Measurements from ENCODE around the gene OR1E1.
"Not testable (repeated sequence)": the region's sequence is repeated elsewhere in the genome, so short reads cannot be mapped to it uniquely, and the experiment has no call there.

Gene OR1E1

GRCh38 chr17:3415610-3416009, 17.4 kb upstream of the OR1E1 start:
- no peak for TF ChIP-seq CTCF (IDR thresholded peaks at IDR 0.05; ENCODE audit: extremely low read depth, insufficient read depth, missing control alignments)
- no peak for DNase-seq (ENCODE audit: low spot score)
- in situ Hi-C loops (cut with MboI; ENCODE audit: low pct_unique_long_range_greater_than_20kb, low sequenced_read_pairs, unreplicated experiment): no loop called here

- in situ Hi-C loops (cut with MboI; ENCODE audit: low pct_unique_long_range_greater_than_20kb, low sequenced_read_pairs, unreplicated experiment); DNase-seq (ENCODE audit: low spot score): not testable (repeated sequence)
These were observed 14.0 kb upstream of the OR1E1 start for GRCh38 chr17:3412216-3412615.

GRCh38 chr17:3411070-3411469, 12.9 kb upstream of the OR1E1 start, which contains the start of gene OR3A3:
Gene OR3A3, plus strand, starts transcription at chr17:3411370.
- in situ Hi-C loops (cut with MboI; ENCODE audit: low pct_unique_long_range_greater_than_20kb, low sequenced_read_pairs, unreplicated experiment): no loop called here
- DNase-seq (ENCODE audit: low spot score): no peak
- no peak for TF ChIP-seq CTCF (IDR thresholded peaks at IDR 0.05; ENCODE audit: extremely low read depth, insufficient read depth, missing control alignments)

GRCh38 chr17:3403856-3404255, 5.6 kb upstream of the OR1E1 start:
- DNase-seq (ENCODE audit: low spot score); in situ Hi-C loops (cut with MboI; ENCODE audit: low pct_unique_long_range_greater_than_20kb, low sequenced_read_pairs, unreplicated experiment): not testable (repeated sequence)

- no peak for DNase-seq (ENCODE audit: low spot score)
- in situ Hi-C loops (cut with MboI; ENCODE audit: low pct_unique_long_range_greater_than_20kb, low sequenced_read_pairs, unreplicated experiment): no loop called here
- TF ChIP-seq CTCF (IDR thresholded peaks at IDR 0.05; ENCODE audit: extremely low read depth, insufficient read depth, missing control alignments): no peak
These were observed 3.6 kb upstream of the OR1E1 start for GRCh38 chr17:3401786-3402185.

- DNase-seq (ENCODE audit: low spot score): no peak
- TF ChIP-seq CTCF (IDR thresholded peaks at IDR 0.05; ENCODE audit: extremely low read depth, insufficient read depth, missing control alignments): no peak
- in situ Hi-C loops (cut with MboI; ENCODE audit: low pct_unique_long_range_greater_than_20kb, low sequenced_read_pairs, unreplicated experiment): no loop called here
These were observed 1.8 kb upstream of the OR1E1 start for GRCh38 chr17:3400055-3400454.

GRCh38 chr17:3397801-3398200, 409 bp downstream of the OR1E1 start:
- in situ Hi-C loops (cut with MboI; ENCODE audit: low pct_unique_long_range_greater_than_20kb, low sequenced_read_pairs, unreplicated experiment); DNase-seq (ENCODE audit: low spot score): not testable (repeated sequence)

GRCh38 chr17:3389791-3390190, 8.4 kb downstream of the OR1E1 start:
- in situ Hi-C loops (cut with MboI; ENCODE audit: low pct_unique_long_range_greater_than_20kb, low sequenced_read_pairs, unreplicated experiment): no loop called here
- DNase-seq (ENCODE audit: low spot score): no peak
- no peak for TF ChIP-seq CTCF (IDR thresholded peaks at IDR 0.05; ENCODE audit: extremely low read depth, insufficient read depth, missing control alignments)
